Activated gamma-delta T cell treated with Interleukin-2 at 50 U/mL for 16 hours (primary cell): ENCODE measurements around the gene EPB42.

Experiments used
- DNase-seq: peaks from one replicate; pipeline ENCODE4 v3.0.0-alpha.2; 2020

The EPB42 gene

GRCh38 chr15:43220991-43221403, at the start of gene EPB42:
TSS of gene EPB42 (minus strand) at chr15:43221018. CDS start at chr15:43220825, 193 bp downstream.
- DNase-seq, result no peak

- DNase-seq, result no peak
These were observed 49.4 kb upstream of the EPB42 start for GRCh38 chr15:43270113-43270665.

GRCh38 chr15:43268111-43269105, 47.6 kb upstream of the EPB42 start:
- no peak for DNase-seq

- no peak for DNase-seq
These were observed 46.6 kb upstream of the EPB42 start for GRCh38 chr15:43267439-43267838.

GRCh38 chr15:43266834-43267233, 46.0 kb upstream of the EPB42 start, which contains the start of gene TGM5:
TSS of gene TGM5 (minus strand) at chr15:43266928. CDS start at chr15:43266849, 79 bp downstream.
- DNase-seq, result no peak

GRCh38 chr15:43266386-43266785, 45.6 kb upstream of the EPB42 start:
- no peak for DNase-seq

GRCh38 chr15:43260011-43260615, 39.3 kb upstream of the EPB42 start:
- DNase-seq, result no peak

- DNase-seq, result no peak
These were observed 38.0 kb upstream of the EPB42 start for GRCh38 chr15:43258781-43259180.

GRCh38 chr15:43256341-43256740, 35.5 kb upstream of the EPB42 start:
- DNase-seq, result no peak

GRCh38 chr15:43255376-43255775, 34.6 kb upstream of the EPB42 start:
- no peak for DNase-seq

- no peak for DNase-seq
These were observed 32.9 kb upstream of the EPB42 start for GRCh38 chr15:43253431-43254403.

GRCh38 chr15:43251871-43252250, 31.0 kb upstream of the EPB42 start:
- DNase-seq, result no peak

GRCh38 chr15:43251185-43251870, 30.5 kb upstream of the EPB42 start:
- no peak for DNase-seq

GRCh38 chr15:43250785-43251184, 30.0 kb upstream of the EPB42 start:
- DNase-seq, result no peak

GRCh38 chr15:43249699-43250203, 28.9 kb upstream of the EPB42 start:
- DNase-seq, result no peak

- DNase-seq, result no peak
These were observed 28.4 kb upstream of the EPB42 start for GRCh38 chr15:43249236-43249635.

GRCh38 chr15:43246261-43246774, 25.5 kb upstream of the EPB42 start:
- DNase-seq, result no peak

- no peak for DNase-seq
These were observed 23.3 kb upstream of the EPB42 start for GRCh38 chr15:43244092-43244491.

- no peak for DNase-seq
These were observed 22.3 kb upstream of the EPB42 start for GRCh38 chr15:43243020-43243645.

GRCh38 chr15:43242616-43243015, 21.8 kb upstream of the EPB42 start:
- no peak for DNase-seq

- DNase-seq, result no peak
These were observed 20.3 kb upstream of the EPB42 start for GRCh38 chr15:43241100-43241499.
